Measurements from ENCODE around the gene URGCP. TPM values are rescaled to one million over a fixed set of nuclear protein-coding genes. Genes with fewer than 3 reads are reported as not detected.
"Not testable (repeated sequence)": the region's sequence is repeated elsewhere in the genome, so short reads cannot be mapped to it uniquely, and the experiment has no call there.

The URGCP gene
- total RNA-seq, 1 donor from 2014 or later: 39.1 TPM

DNA sequence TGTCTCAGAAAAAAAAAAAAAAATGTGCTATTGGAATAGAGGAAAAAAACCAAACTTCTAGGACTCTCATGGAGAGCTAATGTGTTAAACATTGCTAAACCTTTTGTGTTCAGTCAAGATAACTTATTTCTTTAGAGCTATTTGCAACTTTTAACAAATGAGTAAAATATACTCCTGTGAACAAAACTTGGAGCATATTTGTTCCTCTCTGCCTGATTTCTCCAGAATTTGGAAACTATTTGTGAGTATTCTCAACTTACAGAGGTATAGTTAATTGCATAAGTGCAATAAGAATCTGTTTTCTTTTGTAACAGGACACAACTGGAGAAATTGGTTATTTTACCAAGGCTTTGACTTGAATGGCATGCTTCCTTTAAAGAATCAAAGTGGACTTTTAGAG, 75.5 kb downstream of the URGCP start:
- not testable (repeated sequence) for DNase-seq (ENCODE audit: low spot score)

Other genes with a start within 250 kb of the URGCP start
- gene COA1, start 177.1 kb downstream of the URGCP start, total RNA-seq: 76.2 TPM
- gene BLVRA, start 147.9 kb downstream of the URGCP start, total RNA-seq: 35.9 TPM
- 66.7 TPM for gene MRPS24, start 37.1 kb downstream of the URGCP start, total RNA-seq
- 27.4 TPM for gene UBE2D4, start 19.8 kb upstream of the URGCP start, total RNA-seq
- not detected for gene SPDYE1, start 91.3 kb upstream of the URGCP start, total RNA-seq
- gene DBNL, start 138.1 kb upstream of the URGCP start, total RNA-seq: 107 TPM
- gene PGAM2, start 159.0 kb upstream of the URGCP start, total RNA-seq: 0.62 TPM
- 46.5 TPM for gene POLM, start 175.9 kb upstream of the URGCP start, total RNA-seq
- 131 TPM for gene AEBP1, start 197.7 kb upstream of the URGCP start, total RNA-seq
- gene POLD2, start 217.0 kb upstream of the URGCP start, total RNA-seq: 92.0 TPM
- gene MYL7, start 234.7 kb upstream of the URGCP start, total RNA-seq: not detected